C4-2B (cell line): ENCODE measurements around the gene MEP1B.
"Not testable (repeated sequence)": the region's sequence is repeated elsewhere in the genome, so short reads cannot be mapped to it uniquely, and the experiment has no call there.

ENCODE experiments used
- H3K27ac ChIP-seq: fragments of 450-650 bp; 2 replicates; pipeline ENCODE4 v1.5.1; 2017
- ZFX ChIP-seq: fragments of 450-650 bp; IDR thresholded peaks from 2 replicates; pipeline ENCODE4 v1.6.1; 2017
- TF ChIP-seq, protein P1 (sequence below): fragments of 450-650 bp; conservative IDR thresholded peaks from 2 replicates; pipeline ENCODE4 v1.5.1; 2017; ENCODE audit warnings: mild to moderate bottlenecking

Gene MEP1B

DNA sequence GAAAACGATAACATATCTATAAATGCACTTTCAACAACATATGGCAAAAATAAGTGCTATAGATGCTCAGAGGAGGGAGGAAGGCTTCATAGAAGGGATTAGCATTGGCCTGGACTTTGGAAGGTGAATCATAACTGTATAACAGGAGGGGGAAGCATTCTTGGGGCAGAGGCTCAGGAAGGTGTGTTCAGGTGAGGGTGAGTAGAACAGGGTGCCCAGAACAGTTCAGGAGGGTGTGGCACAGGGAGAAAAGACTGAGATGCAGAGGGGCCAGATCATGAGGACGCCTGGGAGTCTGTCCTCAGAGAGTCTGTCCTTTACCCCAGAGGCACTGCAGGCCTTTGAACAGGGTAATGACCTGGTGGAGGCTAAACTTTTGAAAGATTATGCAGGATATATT is 29.3 kb upstream of the MEP1B start:
- TF ChIP-seq ZFX: no peak
- TF ChIP-seq, protein P1, sequence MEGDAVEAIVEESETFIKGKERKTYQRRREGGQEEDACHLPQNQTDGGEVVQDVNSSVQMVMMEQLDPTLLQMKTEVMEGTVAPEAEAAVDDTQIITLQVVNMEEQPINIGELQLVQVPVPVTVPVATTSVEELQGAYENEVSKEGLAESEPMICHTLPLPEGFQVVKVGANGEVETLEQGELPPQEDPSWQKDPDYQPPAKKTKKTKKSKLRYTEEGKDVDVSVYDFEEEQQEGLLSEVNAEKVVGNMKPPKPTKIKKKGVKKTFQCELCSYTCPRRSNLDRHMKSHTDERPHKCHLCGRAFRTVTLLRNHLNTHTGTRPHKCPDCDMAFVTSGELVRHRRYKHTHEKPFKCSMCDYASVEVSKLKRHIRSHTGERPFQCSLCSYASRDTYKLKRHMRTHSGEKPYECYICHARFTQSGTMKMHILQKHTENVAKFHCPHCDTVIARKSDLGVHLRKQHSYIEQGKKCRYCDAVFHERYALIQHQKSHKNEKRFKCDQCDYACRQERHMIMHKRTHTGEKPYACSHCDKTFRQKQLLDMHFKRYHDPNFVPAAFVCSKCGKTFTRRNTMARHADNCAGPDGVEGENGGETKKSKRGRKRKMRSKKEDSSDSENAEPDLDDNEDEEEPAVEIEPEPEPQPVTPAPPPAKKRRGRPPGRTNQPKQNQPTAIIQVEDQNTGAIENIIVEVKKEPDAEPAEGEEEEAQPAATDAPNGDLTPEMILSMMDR: no peak
- no peak overlapping the region for H3K27ac ChIP-seq

DNA sequence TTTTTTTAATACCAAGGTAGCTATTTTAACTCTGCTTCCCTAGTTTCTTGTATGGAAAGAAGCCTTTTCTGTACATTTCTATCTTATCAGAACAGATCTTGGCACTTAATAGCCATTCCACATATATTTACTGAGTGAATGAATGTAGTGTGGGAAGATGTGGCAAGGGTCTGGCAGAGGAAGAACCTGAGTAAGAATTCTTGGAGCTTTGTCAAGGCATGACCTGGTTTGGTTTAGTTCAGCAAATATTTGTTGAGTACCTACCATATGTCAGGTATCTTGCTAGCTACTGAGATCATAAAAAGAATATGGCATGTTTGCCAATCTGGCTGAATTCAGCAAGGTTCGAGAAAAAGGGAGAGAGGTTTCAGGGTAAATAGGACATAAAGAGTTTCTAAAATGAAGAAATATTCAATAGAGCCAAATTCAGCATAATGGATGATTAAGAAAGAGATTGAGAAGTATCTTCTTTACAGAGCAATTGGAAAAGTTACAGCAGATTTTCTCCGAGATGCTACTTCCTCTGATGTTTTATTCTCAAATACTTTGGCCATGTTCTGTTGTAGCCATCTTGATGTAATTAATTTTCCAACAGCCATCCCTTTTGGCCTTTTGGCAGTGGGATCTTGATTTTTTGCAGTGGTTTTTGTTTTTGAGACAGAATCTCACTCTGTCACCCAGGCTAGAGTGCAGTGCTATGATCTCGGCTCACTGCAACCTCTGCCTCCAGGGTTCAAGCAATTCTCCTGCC is 21.7 kb upstream of the MEP1B start:
- H3K27ac ChIP-seq: no peak overlapping the region
- TF ChIP-seq, protein P1: no peak
- TF ChIP-seq ZFX: no peak

DNA sequence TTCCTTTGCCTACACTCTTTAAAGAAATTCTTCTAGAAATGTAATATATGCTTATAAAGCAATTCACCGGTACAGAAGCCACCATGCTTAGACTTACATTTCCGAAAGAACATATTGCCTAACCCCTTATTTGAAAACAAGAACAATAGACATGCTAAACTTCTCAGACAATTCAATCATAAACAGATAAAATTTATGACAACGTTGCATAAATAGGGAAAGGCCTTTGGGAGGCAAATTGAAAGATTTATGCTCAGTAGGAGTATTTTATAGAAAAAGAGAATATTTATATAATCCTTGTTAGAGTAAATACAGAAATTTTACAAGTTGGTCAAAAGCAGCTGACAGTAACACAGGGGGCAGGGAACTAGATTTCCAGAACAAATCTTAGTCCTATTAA is 16.2 kb upstream of the MEP1B start:
- no peak overlapping the region for H3K27ac ChIP-seq
- TF ChIP-seq, protein P1: no peak
- no peak for TF ChIP-seq ZFX

GRCh38 chr18:32174719-32175118 is 15.1 kb upstream of the MEP1B start:
- no peak overlapping the region for H3K27ac ChIP-seq
- TF ChIP-seq, protein P1: no peak
- TF ChIP-seq ZFX: no peak

GRCh38 chr18:32175265-32175664 is 14.6 kb upstream of the MEP1B start:
- no peak overlapping the region for H3K27ac ChIP-seq
- TF ChIP-seq, protein P1: no peak
- no peak for TF ChIP-seq ZFX

- H3K27ac ChIP-seq: not testable (repeated sequence)
These were observed 13.1 kb upstream of the MEP1B start for GRCh38 chr18:32176745-32177144.

GRCh38 chr18:32177530-32177929 is 12.3 kb upstream of the MEP1B start:
- no peak overlapping the region for H3K27ac ChIP-seq
- TF ChIP-seq, protein P1: no peak
- no peak for TF ChIP-seq ZFX

DNA sequence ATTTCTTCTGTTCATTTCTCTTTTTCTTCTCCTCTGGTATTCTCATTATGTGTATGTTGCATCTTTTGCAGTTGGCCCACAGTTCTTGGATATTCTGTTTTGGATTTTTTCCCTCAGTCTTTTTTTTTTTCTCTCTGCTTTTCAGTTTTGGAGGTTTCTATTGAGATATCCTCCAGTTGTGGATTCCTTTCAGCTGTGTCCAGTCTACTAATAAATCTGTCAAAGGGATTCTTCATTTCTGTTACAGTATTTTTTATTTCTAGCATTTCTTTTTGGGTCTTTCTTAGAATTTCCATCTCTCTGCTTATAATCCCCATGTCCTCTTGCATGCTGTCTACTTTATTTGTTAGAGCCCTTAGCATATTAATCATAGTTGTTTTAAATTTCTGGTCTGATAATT is 6.3 kb upstream of the MEP1B start:
- no peak overlapping the region for H3K27ac ChIP-seq
- TF ChIP-seq, protein P1: no peak
- no peak for TF ChIP-seq ZFX
